AG09309 (cell line): ENCODE measurements around the gene BCL2L13.
A peak's percentile ranks its signal among the peaks of the same experiment; 100 is the strongest.

Source experiments
- DNase-seq: peaks from one replicate; pipeline ENCODE4 v3.0.0-alpha.2; 2010; ENCODE audit warnings: low read depth
- H3K4me3 ChIP-seq: 2 replicates; pipeline ENCODE4 v1.5.1; 2011; ENCODE audit warnings: mild to moderate bottlenecking, low read depth, low read length, moderate library complexity; ENCODE audit not compliant: control insufficient read depth
- CTCF ChIP-seq: IDR thresholded peaks from 2 replicates; pipeline ENCODE4 v1.5.1; 2011; ENCODE audit warnings: mild to moderate bottlenecking, low read depth, low read length, inconsistent platforms; ENCODE audit not compliant: insufficient read depth, control insufficient read depth; ENCODE audit errors: missing control alignments

Gene BCL2L13

GRCh38 chr22:17706947-17707346, 68.4 kb downstream of the BCL2L13 start:
- H3K4me3 ChIP-seq: peak overlapping the region; percentile 20
- TF ChIP-seq CTCF: no peak
- no peak for DNase-seq

GRCh38 chr22:17707526-17707925, 69.0 kb downstream of the BCL2L13 start:
- no peak for TF ChIP-seq CTCF
- no peak for DNase-seq
- H3K4me3 ChIP-seq: no peak overlapping the region

- DNase-seq: no peak
- H3K4me3 ChIP-seq: no peak overlapping the region
- no peak for TF ChIP-seq CTCF
Observed at GRCh38 chr22:17710023-17710422, 71.5 kb downstream of the BCL2L13 start.

- no peak overlapping the region for H3K4me3 ChIP-seq
- no peak for TF ChIP-seq CTCF
- DNase-seq: no peak
Observed at GRCh38 chr22:17712441-17712840, 73.9 kb downstream of the BCL2L13 start.

- no peak for DNase-seq
- TF ChIP-seq CTCF: no peak
Observed at GRCh38 chr22:17716529-17716928, 78.0 kb downstream of the BCL2L13 start.

GRCh38 chr22:17717708-17718107, 79.2 kb downstream of the BCL2L13 start:
- no peak overlapping the region for H3K4me3 ChIP-seq
- peak; percentile 63 for DNase-seq
- TF ChIP-seq CTCF: no peak

More at GRCh38 chr22:17716529-17716928, 78.0 kb downstream of the BCL2L13 start:
- no peak overlapping the region for H3K4me3 ChIP-seq

GRCh38 chr22:17719911-17720310, 81.4 kb downstream of the BCL2L13 start:
- no peak for DNase-seq
- TF ChIP-seq CTCF: no peak
- no peak overlapping the region for H3K4me3 ChIP-seq
